NB4 (cell line): ENCODE results near the gene LCN6.

ENCODE experiments used
- POLR2A ChIP-seq: IDR thresholded peaks from 2 replicates; pipeline ENCODE4 v1.6.1; 2011; ENCODE audit warnings: mild to moderate bottlenecking; ENCODE audit not compliant: insufficient read length; ENCODE audit errors: extremely low read depth
- TF ChIP-seq, protein P1 (sequence below): IDR thresholded peaks from one replicate; pipeline ENCODE4 v1.5.1; 2012; ENCODE audit warnings: low read depth, low read length

DNA sequence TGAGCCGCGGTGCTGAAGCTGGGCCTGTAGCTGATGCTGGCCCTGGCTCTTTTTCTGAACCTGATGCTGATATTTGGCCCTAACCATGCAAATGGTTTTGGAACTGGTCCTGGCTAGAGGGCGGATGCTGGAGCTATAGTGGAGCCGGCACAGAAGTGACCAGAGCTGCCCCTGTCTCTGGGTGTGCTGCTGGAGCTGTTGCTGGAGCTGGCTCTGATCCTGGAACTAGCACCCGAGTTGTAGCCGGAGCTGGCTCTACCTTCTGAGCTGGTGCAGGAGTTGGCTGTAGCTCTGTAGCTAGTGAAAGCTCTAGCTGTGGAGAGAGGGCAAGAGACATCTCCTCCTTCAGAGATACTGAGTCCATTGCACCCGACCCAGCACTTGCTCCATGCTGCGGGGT, 18.4 kb downstream of the LCN6 start:
- TF ChIP-seq, protein P1, sequence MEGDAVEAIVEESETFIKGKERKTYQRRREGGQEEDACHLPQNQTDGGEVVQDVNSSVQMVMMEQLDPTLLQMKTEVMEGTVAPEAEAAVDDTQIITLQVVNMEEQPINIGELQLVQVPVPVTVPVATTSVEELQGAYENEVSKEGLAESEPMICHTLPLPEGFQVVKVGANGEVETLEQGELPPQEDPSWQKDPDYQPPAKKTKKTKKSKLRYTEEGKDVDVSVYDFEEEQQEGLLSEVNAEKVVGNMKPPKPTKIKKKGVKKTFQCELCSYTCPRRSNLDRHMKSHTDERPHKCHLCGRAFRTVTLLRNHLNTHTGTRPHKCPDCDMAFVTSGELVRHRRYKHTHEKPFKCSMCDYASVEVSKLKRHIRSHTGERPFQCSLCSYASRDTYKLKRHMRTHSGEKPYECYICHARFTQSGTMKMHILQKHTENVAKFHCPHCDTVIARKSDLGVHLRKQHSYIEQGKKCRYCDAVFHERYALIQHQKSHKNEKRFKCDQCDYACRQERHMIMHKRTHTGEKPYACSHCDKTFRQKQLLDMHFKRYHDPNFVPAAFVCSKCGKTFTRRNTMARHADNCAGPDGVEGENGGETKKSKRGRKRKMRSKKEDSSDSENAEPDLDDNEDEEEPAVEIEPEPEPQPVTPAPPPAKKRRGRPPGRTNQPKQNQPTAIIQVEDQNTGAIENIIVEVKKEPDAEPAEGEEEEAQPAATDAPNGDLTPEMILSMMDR: no peak
- TF ChIP-seq POLR2A: no peak
